Choroid plexus epithelial cell (primary cell): ENCODE data around the gene BBS9.

ENCODE experiments used
- DNase-seq: peaks from one replicate; pipeline ENCODE4 v3.0.0-alpha.2; 2010; ENCODE audit warnings: low read depth
- H3K4me3 ChIP-seq: 2 replicates; pipeline ENCODE4 v1.5.1; 2011; ENCODE audit warnings: low read depth, mild to moderate bottlenecking, control low read depth, low read length, moderate library complexity
- CTCF ChIP-seq: conservative IDR thresholded peaks from 2 replicates; pipeline ENCODE4 v1.5.1; 2011; ENCODE audit warnings: low read depth, mild to moderate bottlenecking, control low read depth, inconsistent platforms, low read length, moderate library complexity

BBS9 gene

DNA sequence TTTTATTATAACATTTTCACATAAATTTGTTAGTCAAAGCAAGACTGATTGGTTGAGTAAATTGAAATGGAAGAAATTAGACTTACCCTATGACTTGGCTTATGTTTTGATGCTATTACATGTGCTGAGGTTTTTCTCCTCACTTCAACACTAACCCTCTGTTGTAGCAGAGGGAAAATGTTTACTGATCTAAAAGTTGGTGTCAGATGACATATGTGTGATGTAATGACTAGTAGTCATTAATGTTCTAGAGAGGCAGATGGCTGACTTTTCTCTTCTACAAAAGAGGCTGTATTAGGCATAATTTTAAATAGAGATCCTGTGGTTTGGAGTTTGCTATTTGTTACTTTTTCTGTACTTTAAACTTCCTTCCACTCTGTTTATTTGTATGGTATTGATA is 266.0 kb downstream of the BBS9 start:
- TF ChIP-seq CTCF = no peak
- peak; percentile 13 for DNase-seq
- no peak overlapping the region for H3K4me3 ChIP-seq

- DNase-seq = no peak
- TF ChIP-seq CTCF = no peak
- no peak overlapping the region for H3K4me3 ChIP-seq
These were observed 270.3 kb downstream of the BBS9 start for GRCh38 chr7:33399528-33400213.

GRCh38 chr7:33400214-33400538 is 270.8 kb downstream of the BBS9 start:
- no peak for TF ChIP-seq CTCF
- no peak overlapping the region for H3K4me3 ChIP-seq
- no peak for DNase-seq

- TF ChIP-seq CTCF = no peak
- no peak for DNase-seq
- no peak overlapping the region for H3K4me3 ChIP-seq
These were observed 280.9 kb downstream of the BBS9 start for GRCh38 chr7:33410266-33410665.

DNA sequence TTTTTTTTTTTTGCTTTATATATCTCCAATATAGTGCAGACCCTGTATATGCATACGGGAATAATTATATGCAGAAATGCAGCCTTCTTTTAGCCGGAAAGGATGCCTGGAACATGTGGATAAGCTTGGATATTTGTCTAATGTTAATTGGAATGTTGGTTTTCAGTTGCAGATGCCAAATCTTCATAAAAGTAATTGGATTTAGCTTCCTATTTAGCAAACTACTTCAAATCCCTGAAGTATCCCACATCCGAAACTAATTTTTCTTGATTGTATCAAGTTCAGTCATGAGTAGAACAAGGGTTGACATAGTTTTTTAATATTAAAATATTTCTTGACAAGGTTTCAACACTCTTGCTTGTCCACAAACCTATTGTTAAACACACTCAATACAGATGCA is 281.7 kb downstream of the BBS9 start:
- no peak for DNase-seq
- no peak for TF ChIP-seq CTCF
- no peak overlapping the region for H3K4me3 ChIP-seq

DNA sequence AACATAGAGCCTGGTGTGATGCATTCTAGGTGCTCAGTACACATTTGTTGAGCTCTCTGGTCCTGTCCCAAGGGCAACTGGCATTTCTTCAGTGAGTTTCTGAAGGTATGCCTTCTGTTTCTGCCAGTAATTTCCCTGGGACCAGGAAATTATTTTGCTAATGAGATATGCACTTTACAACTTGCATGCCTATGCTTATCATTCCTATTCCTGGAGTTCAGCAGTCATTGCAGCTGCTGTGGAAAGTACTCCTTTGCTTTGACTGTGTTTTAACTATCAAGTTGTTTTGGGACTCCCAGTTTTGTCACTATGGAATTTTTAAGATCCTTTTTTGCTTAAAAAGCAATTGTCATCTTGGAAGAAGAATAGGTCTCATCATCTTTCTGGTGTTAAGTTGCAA is 283.0 kb downstream of the BBS9 start:
- no peak for DNase-seq
- no peak overlapping the region for H3K4me3 ChIP-seq
- TF ChIP-seq CTCF = no peak

GRCh38 chr7:33418251-33418701 is 288.9 kb downstream of the BBS9 start:
- no peak for TF ChIP-seq CTCF
- peak; percentile 83 for DNase-seq
- no peak overlapping the region for H3K4me3 ChIP-seq
